ENCODE results near the gene OTOA. TPM values are rescaled to one million over a fixed set of nuclear protein-coding genes. Genes with fewer than 3 reads are reported as not detected.
A peak's percentile ranks its signal among the peaks of the same experiment; 100 is the strongest.

Gene OTOA
- polyA plus RNA-seq, 3 donors = 0.11 to 0.23 (median 0.21) TPM

GRCh38 chr16:21626659-21627277, 37.0 kb upstream of the OTOA start:
- H3K36me3 Mint-ChIP-seq = peaks cover 54 to 77% of the 10 kb centered on the region in 2 donors
- H3K4me3 Mint-ChIP-seq = peak overlapping the region; percentile 24 to 80
- peaks cover 0 to 2% (median 0%) of the 10 kb centered on the region in 3 donors for H3K27me3 Mint-ChIP-seq (ENCODE audit: low read depth in 3 of 3)
- H3K27ac Mint-ChIP-seq = peak overlapping the region; percentile 93 to 99 (median 98)
- Histone ChIP-seq H3K36me3 (replicated peaks in 1 of 2; ENCODE audit: control insufficient read depth in 1 of 2, insufficient read depth in 2 of 2, low read length in 2 of 2) (peaks cover 42 to 62% of the 10 kb centered on the region in 2 donors), H3K79me2 (ENCODE audit: insufficient read depth, low read length) (peaks cover 92% of the 10 kb centered on the region), H3K27ac (ENCODE audit: low read depth in 1 of 2, low read length in 2 of 2) (peak overlapping the region; percentile 62 to 87), H3K9me3 (replicated peaks in 1 of 2; ENCODE audit: control insufficient read depth in 1 of 2, insufficient read depth in 1 of 2, low read length in 2 of 2) (peaks cover 0 to 5% of the 10 kb centered on the region in 2 donors), H3K4me1 (ENCODE audit: control insufficient read depth in 1 of 2, insufficient read depth in 2 of 2, low read length in 2 of 2) (peaks cover 56 to 69% of the 10 kb centered on the region in 2 donors), H3K4me3 (replicated peaks in 1 of 3; ENCODE audit: low read depth in 2 of 3, low read length in 3 of 3) (peak overlapping the region in 1 of 3 experiments; percentile 44), H2AFZ (ENCODE audit: insufficient read depth, low read depth, low read length, poor library complexity, severe bottlenecking) (no peak overlapping the region), H4K20me1 (ENCODE audit: insufficient read depth, low read length) (peaks cover 51% of the 10 kb centered on the region), H3K9ac (ENCODE audit: insufficient read depth, low read length, poor library complexity, severe bottlenecking) (peak overlapping the region; percentile 35), H3K4me2 (replicated peaks; ENCODE audit: extremely low read depth, low read length, poor library complexity, severe bottlenecking) (peak overlapping the region; percentile 61), H3K27me3 (ENCODE audit: control insufficient read depth in 2 of 2, insufficient read depth in 2 of 2, low read length in 2 of 2) (no peaks in the 10 kb centered on the region)
- peaks cover 68% of the 10 kb centered on the region for H3K4me1 Mint-ChIP-seq
- 5% methylated on average over 3 of the region's 6 CpGs for WGBS (ENCODE audit: insufficient coverage)
- peaks cover 0 to 7% (median 2%) of the 10 kb centered on the region in 7 donors for H3K9me3 Mint-ChIP-seq
- peak; percentile 93 to 98 (median 98) for DNase-seq
- no peak for TF ChIP-seq CTCF (IDR thresholded peaks at IDR 0.05)
- intact Hi-C loops (cut with micrococcal nuclease) = loop anchor here (5.0 kb wide), 2 partner anchors 34 to 39 kb away; no protein-coding TSS in a partner anchor

GRCh38 chr16:21628121-21628726, 35.5 kb upstream of the OTOA start:
- intact Hi-C loops (cut with micrococcal nuclease) = loop anchor here (5.0 kb wide), 2 partner anchors 36 to 41 kb away; no protein-coding TSS in a partner anchor

More at GRCh38 chr16:21628121-21628726, 35.5 kb upstream of the OTOA start:
- peaks cover 50% of the 10 kb centered on the region for H4K20me1 ChIP-seq (ENCODE audit: insufficient read depth, low read length)
- no peak overlapping the region for H2AFZ ChIP-seq (ENCODE audit: insufficient read depth, low read depth, low read length, poor library complexity, severe bottlenecking)
- peak overlapping the region in 1 of 2 donors; percentile 87 for H3K27ac ChIP-seq (ENCODE audit: low read depth in 1 of 2, low read length in 2 of 2)
- no peak for TF ChIP-seq CTCF (IDR thresholded peaks at IDR 0.05)
- peaks cover 0 to 7% (median 2%) of the 10 kb centered on the region in 7 donors for H3K9me3 Mint-ChIP-seq
- peaks cover 0 to 2% (median 0%) of the 10 kb centered on the region in 3 donors for H3K27me3 Mint-ChIP-seq (ENCODE audit: low read depth in 3 of 3)
- peaks cover 91% of the 10 kb centered on the region for H3K79me2 ChIP-seq (ENCODE audit: insufficient read depth, low read length)
- no peak for DNase-seq
- H3K9ac ChIP-seq (ENCODE audit: insufficient read depth, low read length, poor library complexity, severe bottlenecking) = no peak overlapping the region
- H3K4me1 ChIP-seq (ENCODE audit: control insufficient read depth in 1 of 2, insufficient read depth in 2 of 2, low read length in 2 of 2) = peaks cover 58 to 73% of the 10 kb centered on the region in 2 donors
- H3K4me2 ChIP-seq (replicated peaks; ENCODE audit: extremely low read depth, low read length, poor library complexity, severe bottlenecking) = no peak overlapping the region
- H3K9me3 ChIP-seq (replicated peaks in 1 of 2; ENCODE audit: control insufficient read depth in 1 of 2, insufficient read depth in 1 of 2, low read length in 2 of 2) = peaks cover 0 to 5% of the 10 kb centered on the region in 2 donors
- peaks cover 74% of the 10 kb centered on the region for H3K4me1 Mint-ChIP-seq
- H3K27ac Mint-ChIP-seq = peak overlapping the region in 6 of 7 donors; percentile 61 to 99 (median 89)
- peaks cover 36 to 61% of the 10 kb centered on the region in 2 donors for H3K36me3 ChIP-seq (replicated peaks in 1 of 2; ENCODE audit: control insufficient read depth in 1 of 2, insufficient read depth in 2 of 2, low read length in 2 of 2)
- H3K27me3 ChIP-seq (ENCODE audit: control insufficient read depth in 2 of 2, insufficient read depth in 2 of 2, low read length in 2 of 2) = no peaks in the 10 kb centered on the region
- peak overlapping the region in 1 of 2 donors; percentile 37 for H3K4me3 Mint-ChIP-seq
- WGBS (ENCODE audit: insufficient coverage) = no CpG with 5 or more reads among the region's 5 CpGs
- H3K4me3 ChIP-seq (replicated peaks in 1 of 3; ENCODE audit: low read depth in 2 of 3, low read length in 3 of 3) = no peak overlapping the region
- H3K36me3 Mint-ChIP-seq = peaks cover 55 to 78% of the 10 kb centered on the region in 2 donors
